ENCODE results near the gene HOXC5.

Gene HOXC5

GRCh38 chr12:54004063-54004840, 28.6 kb upstream of the HOXC5 start:
- Histone ChIP-seq H3K4me1 (ENCODE audit: control insufficient read depth, insufficient read depth, low read length) (peaks cover 73% of the 10 kb centered on the region), H3K27me3 (ENCODE audit: control insufficient read depth, insufficient read depth, low read length) (no peaks in the 10 kb centered on the region), H3K4me3 (ENCODE audit: low read length) (peak overlapping the region; percentile 67), H3K36me3 (ENCODE audit: insufficient read depth, low read length) (peaks cover 20% of the 10 kb centered on the region), H3K9me3 (replicated peaks; ENCODE audit: low read length) (no peaks in the 10 kb centered on the region), H3K9ac (ENCODE audit: low read depth, low read length) (peak overlapping the region; percentile 89), H3K4me2 (ENCODE audit: low read length) (peak overlapping the region; percentile 95)

DNA sequence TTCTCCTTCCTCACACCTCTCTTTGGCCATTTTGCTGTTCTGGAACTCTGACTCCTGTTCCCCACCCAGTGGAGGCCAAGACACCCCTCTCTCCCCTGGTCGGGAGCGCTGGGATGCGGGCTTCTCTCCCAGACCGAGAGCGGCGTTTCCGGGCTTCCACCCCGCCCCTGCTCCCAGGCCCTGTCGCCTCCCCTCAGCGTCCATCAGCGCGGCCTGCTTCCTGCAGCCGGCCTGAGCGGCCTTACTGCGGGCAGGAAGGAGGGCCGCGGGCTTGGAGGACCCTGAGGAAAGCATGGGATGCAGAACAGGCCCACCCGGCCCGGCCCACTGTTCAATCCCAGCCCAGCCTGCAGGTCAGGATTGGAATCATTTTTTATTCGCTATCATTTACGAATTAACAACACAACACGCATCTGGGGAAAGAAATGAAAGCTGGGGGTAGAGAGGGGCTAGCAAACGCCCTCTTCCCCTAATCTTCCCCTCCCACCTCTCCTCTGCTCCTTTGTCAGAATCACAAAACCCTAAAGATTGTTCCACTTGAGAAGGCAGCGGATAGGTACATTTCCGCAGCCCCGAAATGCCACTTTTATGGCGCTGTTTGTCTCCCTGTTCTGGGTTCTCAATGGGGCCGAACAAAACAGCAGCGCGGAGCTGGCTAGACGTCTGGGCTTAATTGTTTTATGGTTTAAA, 27.9 kb upstream of the HOXC5 start:
- Histone ChIP-seq H3K4me3 (ENCODE audit: low read length) (peak overlapping the region; percentile 67), H3K4me1 (ENCODE audit: control insufficient read depth, insufficient read depth, low read length) (peaks cover 79% of the 10 kb centered on the region), H3K9me3 (replicated peaks; ENCODE audit: low read length) (no peaks in the 10 kb centered on the region), H3K36me3 (ENCODE audit: insufficient read depth, low read length) (peaks cover 20% of the 10 kb centered on the region), H3K27me3 (ENCODE audit: control insufficient read depth, insufficient read depth, low read length) (no peaks in the 10 kb centered on the region), H3K4me2 (ENCODE audit: low read length) (peak overlapping the region; percentile 95), H3K9ac (ENCODE audit: low read depth, low read length) (peak overlapping the region; percentile 89)

DNA sequence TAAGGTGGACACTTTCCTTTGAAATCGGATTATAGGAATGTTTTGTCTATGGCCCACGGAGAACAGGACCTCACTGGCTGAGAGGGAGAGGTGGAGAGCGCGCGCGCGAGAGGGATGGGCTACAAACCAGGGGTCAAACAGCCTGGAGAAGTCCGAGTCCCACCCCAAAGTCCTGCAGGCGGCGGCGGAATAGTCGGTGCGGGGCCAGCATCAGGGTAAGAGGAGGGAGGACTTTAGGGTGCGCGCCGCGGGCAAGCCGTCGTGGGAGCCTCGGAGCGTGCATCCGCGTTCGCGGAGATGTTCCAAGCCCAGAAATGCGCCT, 27.4 kb upstream of the HOXC5 start:
- Histone ChIP-seq H3K4me3 (ENCODE audit: low read length) (peak overlapping the region; percentile 67), H3K4me1 (ENCODE audit: control insufficient read depth, insufficient read depth, low read length) (peaks cover 79% of the 10 kb centered on the region), H3K36me3 (ENCODE audit: insufficient read depth, low read length) (peaks cover 20% of the 10 kb centered on the region), H3K27me3 (ENCODE audit: control insufficient read depth, insufficient read depth, low read length) (no peaks in the 10 kb centered on the region), H3K9me3 (replicated peaks; ENCODE audit: low read length) (no peaks in the 10 kb centered on the region), H3K4me2 (ENCODE audit: low read length) (peak overlapping the region; percentile 95), H3K9ac (ENCODE audit: low read depth, low read length) (peak overlapping the region; percentile 89)

DNA sequence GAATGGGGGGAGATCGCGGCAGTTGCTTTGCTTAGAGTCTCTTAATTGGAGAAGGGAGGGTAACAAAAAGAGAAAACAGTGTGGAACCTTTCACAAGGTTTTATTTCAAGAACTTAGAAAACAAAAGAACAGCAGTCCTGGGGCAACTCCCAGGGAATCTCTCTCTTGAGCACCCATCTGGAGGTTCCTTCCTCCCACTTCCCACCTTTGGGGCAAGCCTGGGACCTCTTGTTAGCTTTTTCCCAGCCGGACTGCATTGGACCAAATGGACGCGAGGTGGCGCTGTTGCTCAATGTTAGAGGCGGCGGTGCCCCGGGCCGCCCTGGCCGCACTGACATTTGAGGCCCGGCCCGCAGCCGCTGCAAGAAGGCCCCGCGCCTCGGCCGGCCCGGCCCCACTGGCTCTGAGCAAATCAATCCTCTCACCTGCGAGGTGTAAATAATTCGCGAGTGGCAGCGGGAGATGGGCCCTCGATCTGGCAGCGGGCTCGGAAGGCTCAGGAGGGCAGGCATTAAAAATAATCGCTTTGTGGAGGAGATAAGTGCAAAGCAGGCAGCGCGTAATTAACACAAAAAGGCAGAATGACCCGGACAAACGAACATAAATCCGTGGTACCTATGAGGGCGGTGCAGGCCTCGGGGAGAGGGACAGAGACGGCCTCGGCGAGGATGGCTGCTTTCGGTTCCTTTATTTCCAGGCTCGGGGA, 26.8 kb upstream of the HOXC5 start:
- Histone ChIP-seq H3K4me1 (ENCODE audit: control insufficient read depth, insufficient read depth, low read length) (peaks cover 78% of the 10 kb centered on the region), H3K9ac (ENCODE audit: low read depth, low read length) (peak overlapping the region; percentile 89), H3K9me3 (replicated peaks; ENCODE audit: low read length) (no peaks in the 10 kb centered on the region), H3K27me3 (ENCODE audit: control insufficient read depth, insufficient read depth, low read length) (no peaks in the 10 kb centered on the region), H3K4me2 (ENCODE audit: low read length) (peak overlapping the region; percentile 95), H3K4me3 (ENCODE audit: low read length) (peak overlapping the region; percentile 67), H3K36me3 (ENCODE audit: insufficient read depth, low read length) (peaks cover 20% of the 10 kb centered on the region)

- Histone ChIP-seq H3K4me2 (ENCODE audit: low read length) (peak overlapping the region; percentile 95), H3K36me3 (ENCODE audit: insufficient read depth, low read length) (peaks cover 22% of the 10 kb centered on the region), H3K27me3 (ENCODE audit: control insufficient read depth, insufficient read depth, low read length) (no peaks in the 10 kb centered on the region), H3K9ac (ENCODE audit: low read depth, low read length) (peak overlapping the region; percentile 89), H3K4me1 (ENCODE audit: control insufficient read depth, insufficient read depth, low read length) (peaks cover 76% of the 10 kb centered on the region), H3K4me3 (ENCODE audit: low read length) (peak overlapping the region; percentile 67), H3K9me3 (replicated peaks; ENCODE audit: low read length) (no peaks in the 10 kb centered on the region)
Measured at GRCh38 chr12:54006559-54007220, 26.2 kb upstream of the HOXC5 start.

DNA sequence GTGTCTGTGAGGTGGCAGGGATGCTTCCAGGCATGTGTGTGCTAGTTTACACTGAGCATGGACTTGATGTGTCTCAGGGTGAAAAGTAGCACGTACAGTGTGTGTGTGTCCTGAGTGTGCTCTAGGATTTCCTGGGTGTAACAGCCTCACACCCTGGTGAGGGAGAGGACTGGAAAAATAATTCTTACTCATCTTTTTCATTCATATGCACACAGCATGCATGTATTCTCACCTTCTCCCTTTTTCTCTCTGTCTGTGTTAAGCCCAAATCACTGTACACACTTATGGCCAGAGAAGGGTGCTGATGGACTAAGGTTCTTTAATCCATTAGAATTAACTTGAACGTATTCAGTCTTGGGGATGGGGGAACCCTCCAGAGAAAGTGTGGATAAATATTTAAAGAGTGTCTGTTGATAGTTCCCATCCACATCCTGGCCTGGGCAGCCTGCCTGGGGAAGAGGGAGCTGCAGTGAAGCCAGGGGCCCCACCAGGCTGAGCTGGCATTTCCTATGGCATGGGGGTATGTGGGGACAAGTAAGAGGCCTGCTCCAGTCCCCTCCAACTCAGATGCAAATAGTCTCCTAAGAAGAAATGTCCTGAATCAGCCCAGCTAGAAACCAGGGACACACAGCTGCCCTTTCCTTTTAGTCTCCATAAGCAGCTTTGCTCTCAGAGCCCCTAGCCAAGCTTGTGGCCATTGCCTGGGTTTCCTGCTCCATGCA, 25.2 kb upstream of the HOXC5 start:
- Histone ChIP-seq H3K4me2 (ENCODE audit: low read length) (peak overlapping the region; percentile 95), H3K4me3 (ENCODE audit: low read length) (peak overlapping the region; percentile 67), H3K36me3 (ENCODE audit: insufficient read depth, low read length) (peaks cover 18% of the 10 kb centered on the region), H3K9ac (ENCODE audit: low read depth, low read length) (peak overlapping the region; percentile 89), H3K27me3 (ENCODE audit: control insufficient read depth, insufficient read depth, low read length) (no peaks in the 10 kb centered on the region), H3K9me3 (replicated peaks; ENCODE audit: low read length) (no peaks in the 10 kb centered on the region), H3K4me1 (ENCODE audit: control insufficient read depth, insufficient read depth, low read length) (peaks cover 75% of the 10 kb centered on the region)

GRCh38 chr12:54008260-54008552, 24.6 kb upstream of the HOXC5 start:
- Histone ChIP-seq H3K36me3 (ENCODE audit: insufficient read depth, low read length) (peaks cover 15% of the 10 kb centered on the region), H3K4me1 (ENCODE audit: control insufficient read depth, insufficient read depth, low read length) (peaks cover 76% of the 10 kb centered on the region), H3K9ac (ENCODE audit: low read depth, low read length) (peak overlapping the region; percentile 89), H3K27me3 (ENCODE audit: control insufficient read depth, insufficient read depth, low read length) (no peaks in the 10 kb centered on the region), H3K4me3 (ENCODE audit: low read length) (peak overlapping the region; percentile 67), H3K4me2 (ENCODE audit: low read length) (peak overlapping the region; percentile 95), H3K9me3 (replicated peaks; ENCODE audit: low read length) (no peaks in the 10 kb centered on the region)

DNA sequence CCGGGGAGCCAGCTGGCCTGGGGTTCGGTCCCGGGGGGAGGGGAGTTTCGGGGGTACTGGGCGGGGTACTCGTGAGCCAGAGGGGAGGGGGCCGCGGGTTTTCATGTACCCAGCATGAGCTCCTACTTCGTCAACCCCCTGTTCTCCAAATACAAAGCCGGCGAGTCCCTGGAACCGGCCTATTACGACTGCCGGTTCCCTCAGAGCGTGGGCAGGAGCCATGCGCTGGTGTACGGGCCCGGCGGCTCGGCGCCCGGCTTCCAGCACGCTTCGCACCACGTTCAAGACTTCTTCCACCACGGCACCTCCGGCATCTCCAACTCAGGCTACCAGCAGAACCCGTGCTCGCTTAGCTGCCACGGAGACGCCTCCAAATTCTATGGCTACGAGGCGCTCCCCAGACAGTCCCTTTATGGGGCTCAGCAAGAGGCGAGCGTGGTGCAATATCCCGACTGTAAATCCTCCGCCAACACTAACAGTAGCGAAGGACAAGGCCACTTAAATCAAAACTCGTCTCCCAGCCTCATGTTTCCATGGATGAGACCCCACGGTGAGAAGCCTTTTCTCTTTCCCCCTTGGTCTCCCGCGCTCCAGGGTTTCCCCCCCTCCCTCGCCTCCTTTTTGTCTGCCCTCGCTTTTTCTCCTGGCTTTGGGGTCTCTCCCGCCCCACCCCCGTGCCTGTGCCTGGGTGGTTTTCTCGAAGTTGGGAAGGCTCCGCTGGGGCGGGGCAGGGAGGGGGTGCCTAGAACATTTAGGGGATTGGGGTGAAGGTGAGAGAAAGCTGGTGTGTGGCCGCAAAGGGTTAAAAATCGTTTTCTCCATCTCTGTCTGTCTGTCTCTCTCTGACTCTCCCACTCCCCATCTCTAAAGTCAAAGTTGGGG, 23.4 kb upstream of the HOXC5 start:
- no peaks in the 10 kb centered on the region for H3K9me3 ChIP-seq (replicated peaks; ENCODE audit: low read length)
- H3K4me1 ChIP-seq (ENCODE audit: control insufficient read depth, insufficient read depth, low read length) = peaks cover 76% of the 10 kb centered on the region
- peak overlapping the region; percentile 87 for H3K4me3 ChIP-seq (ENCODE audit: low read length)
- H3K4me2 ChIP-seq (ENCODE audit: low read length) = peak overlapping the region; percentile 96
- H3K27me3 ChIP-seq (ENCODE audit: control insufficient read depth, insufficient read depth, low read length) = no peaks in the 10 kb centered on the region
- peak overlapping the region; percentile 91 for H3K9ac ChIP-seq (ENCODE audit: low read depth, low read length)
- peaks cover 12% of the 10 kb centered on the region for H3K36me3 ChIP-seq (ENCODE audit: insufficient read depth, low read length)

DNA sequence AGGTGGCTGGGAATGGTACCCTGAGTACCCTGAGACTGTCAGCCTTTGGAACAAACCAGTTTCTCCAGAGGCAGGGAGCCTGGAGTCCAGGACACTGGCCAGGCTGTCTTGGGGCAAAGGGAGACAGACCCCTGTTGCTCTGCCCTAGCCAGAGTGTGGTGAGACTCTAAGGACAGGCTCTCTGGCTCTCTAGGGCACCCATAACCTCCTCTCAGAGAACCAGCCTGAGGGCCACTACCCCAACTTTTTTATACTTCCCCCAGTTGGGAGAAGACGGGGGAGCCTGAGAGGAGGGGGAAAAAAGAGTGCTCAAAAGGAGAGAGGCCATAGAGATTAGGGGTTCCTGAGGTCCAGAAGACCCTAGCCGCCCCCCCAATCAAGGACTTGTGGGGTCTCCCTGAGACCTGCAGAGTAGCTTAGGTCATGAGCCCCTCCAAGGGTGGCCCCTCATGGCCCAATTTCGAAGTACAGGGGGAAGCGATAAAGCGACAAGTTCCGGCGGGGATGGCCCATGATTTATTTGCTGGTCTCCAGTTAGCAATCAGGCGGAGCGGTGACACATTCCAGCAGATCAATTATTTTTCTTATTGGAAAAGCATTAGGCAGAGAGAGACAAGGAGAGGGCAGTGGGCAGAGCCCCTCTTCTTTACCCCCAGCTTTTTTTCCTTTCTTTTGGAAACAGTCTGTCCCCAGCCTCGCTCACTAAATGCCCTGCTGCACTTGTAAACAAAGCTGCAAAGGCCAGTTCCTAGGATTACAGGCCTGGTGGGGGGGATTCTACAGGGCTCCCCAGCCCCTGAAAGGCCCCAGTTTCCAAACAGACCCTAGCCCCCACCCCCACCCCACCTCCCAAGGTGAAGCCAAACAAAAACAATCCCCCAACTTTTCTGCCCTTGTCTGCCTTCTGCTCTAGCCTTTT, 22.5 kb upstream of the HOXC5 start:
- Histone ChIP-seq H3K4me2 (ENCODE audit: low read length) (peak overlapping the region; percentile 96), H3K4me3 (ENCODE audit: low read length) (peak overlapping the region; percentile 87), H3K9me3 (replicated peaks; ENCODE audit: low read length) (no peaks in the 10 kb centered on the region), H3K27me3 (ENCODE audit: control insufficient read depth, insufficient read depth, low read length) (no peaks in the 10 kb centered on the region), H3K36me3 (ENCODE audit: insufficient read depth, low read length) (peaks cover 4% of the 10 kb centered on the region), H3K9ac (ENCODE audit: low read depth, low read length) (peak overlapping the region; percentile 91), H3K4me1 (ENCODE audit: control insufficient read depth, insufficient read depth, low read length) (peaks cover 75% of the 10 kb centered on the region)
